ENCODE data around the gene EPB41L4B. TPM values are rescaled to one million over a fixed set of nuclear protein-coding genes. Genes with fewer than 3 reads are reported as not detected.
A peak's percentile ranks its signal among the peaks of the same experiment; 100 is the strongest.
"Not testable (repeated sequence)": the region's sequence is repeated elsewhere in the genome, so short reads cannot be mapped to it uniquely, and the experiment has no call there.

Gene EPB41L4B
- 10 to 100 TPM; 56.4 to 72.7 (median 71.0) TPM for total RNA-seq

GRCh38 chr9:109320742-109321448, at the start of gene EPB41L4B:
EPB41L4B (minus strand) TSS chr9:109321059; CDS start chr9:109320446, 613 bp downstream.
- Histone ChIP-seq H3K4me3 (replicated peaks in 1 of 3) (peak within 1 kb of the TSS; percentile 35 to 62 (median 59)), H3K27ac (peak within 1 kb of the TSS; percentile 89 to 97 (median 93)), H3K4me1 (peaks cover 25 to 27% of the 10 kb centered on the region in 2 donors), H3K27me3 (no peaks in the 10 kb centered on the region), H3K36me3 (no peaks in the 10 kb centered on the region), H3K9me3 (no peaks in the 10 kb centered on the region)
- DNase-seq = peak; percentile 96
- TF ChIP-seq CTCF (IDR thresholded peaks at IDR 0.05) = peak; percentile 83 to 100 (median 98)
- peak in 1 of 2 donors; percentile 72 for TF ChIP-seq POLR2A (IDR thresholded peaks at IDR 0.05)
- intact Hi-C loops (cut with DNase I) = loop anchor here (5.0 kb wide), 1 partner anchor 129 kb away; no protein-coding TSS in a partner anchor
- 3 to 7% methylated on average over 8 to 9 of the region's 72 CpGs for WGBS, 2 donors

GRCh38 chr9:109369285-109369684, 48.4 kb upstream of the EPB41L4B start:
- Histone ChIP-seq H3K36me3 (no peaks in the 10 kb centered on the region), H3K4me1 (no peaks in the 10 kb centered on the region), H3K9me3 (no peaks in the 10 kb centered on the region), H3K27ac (peak overlapping the region in 1 of 3 donors; percentile 25), H3K27me3 (no peaks in the 10 kb centered on the region), H3K4me3 (replicated peaks in 1 of 3) (no peak overlapping the region)
- 30 to 58% methylated on average over 2 of the region's 2 CpGs for WGBS, 2 donors
- intact Hi-C loops (cut with DNase I) = no loop called here
- no peak for TF ChIP-seq CTCF (IDR thresholded peaks at IDR 0.05)
- no peak for TF ChIP-seq POLR2A (IDR thresholded peaks at IDR 0.05)
- peak; percentile 20 to 23 for DNase-seq

GRCh38 chr9:109360771-109361170, 39.9 kb upstream of the EPB41L4B start:
- Histone ChIP-seq H3K36me3 (no peaks in the 10 kb centered on the region), H3K27ac (no peak overlapping the region), H3K27me3 (no peaks in the 10 kb centered on the region), H3K9me3 (no peaks in the 10 kb centered on the region), H3K4me3 (replicated peaks in 1 of 3) (no peak overlapping the region), H3K4me1 (no peaks in the 10 kb centered on the region)
- 85 to 86% methylated on average over 5 of the region's 5 CpGs for WGBS, 2 donors
- DNase-seq = no peak
- TF ChIP-seq CTCF (IDR thresholded peaks at IDR 0.05) (no peak), POLR2A (IDR thresholded peaks at IDR 0.05) (no peak)
- intact Hi-C loops (cut with DNase I) = no loop called here

- H3K9me3 ChIP-seq = not testable (repeated sequence)
- WGBS, 2 donors = 85% methylated on average over 8 of the region's 8 CpGs
These were observed 38.2 kb upstream of the EPB41L4B start for GRCh38 chr9:109358968-109359603.

GRCh38 chr9:109355564-109356297, 34.9 kb upstream of the EPB41L4B start:
- Histone ChIP-seq H3K27ac (no peak overlapping the region), H3K4me1 (no peaks in the 10 kb centered on the region), H3K36me3 (no peaks in the 10 kb centered on the region), H3K9me3 (no peaks in the 10 kb centered on the region), H3K27me3 (no peaks in the 10 kb centered on the region), H3K4me3 (replicated peaks in 1 of 3) (no peak overlapping the region)
- WGBS, 2 donors = 84 to 86% methylated on average over 21 of the region's 21 CpGs
- no peak for TF ChIP-seq CTCF (IDR thresholded peaks at IDR 0.05)
- no peak for TF ChIP-seq POLR2A (IDR thresholded peaks at IDR 0.05)
- DNase-seq = no peak
- intact Hi-C loops (cut with DNase I) = no loop called here

More at GRCh38 chr9:109358968-109359603, 38.2 kb upstream of the EPB41L4B start:
- H3K36me3 ChIP-seq; H3K27me3 ChIP-seq; DNase-seq; H3K27ac ChIP-seq; H3K4me1 ChIP-seq; H3K4me3 ChIP-seq (replicated peaks in 1 of 3); intact Hi-C loops (cut with DNase I): not testable (repeated sequence)

Measured in thyroid gland (tissue), 4 donors.